ENCODE data around the gene LAMB2. TPM values are rescaled to one million over a fixed set of nuclear protein-coding genes. Genes with fewer than 3 reads are reported as not detected.

LAMB2 gene
- total and polyA plus RNA-seq, 2 experiments from 2014 or later: 71.3 to 154 TPM

DNA sequence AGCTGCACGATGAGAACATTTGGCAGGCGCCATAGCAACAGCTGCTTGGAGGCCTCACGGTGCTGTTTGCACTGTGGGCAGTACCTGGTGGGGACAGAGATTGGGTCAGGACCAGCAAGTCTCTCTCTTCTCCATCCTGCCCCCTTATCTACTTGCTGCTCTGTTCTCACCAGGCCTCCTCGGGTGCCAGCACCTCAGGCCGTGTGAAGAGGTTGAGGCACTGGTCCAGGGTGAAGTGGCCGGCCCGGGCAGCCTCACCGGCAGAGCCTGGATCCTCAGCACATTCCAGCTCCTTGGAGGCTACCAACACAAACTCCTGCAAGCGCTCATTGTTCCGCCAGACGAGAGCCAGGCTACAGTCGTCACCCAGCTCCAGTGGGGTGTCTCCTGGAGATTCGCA lies 22.1 kb downstream of the LAMB2 start (continued):
- TF ChIP-seq ZNF462 (CRISPR knock-in tag; IDR thresholded peaks at IDR 0.05) (no peak), CTCF (conservative IDR thresholded peaks at IDR 0.05; ENCODE audit: low read depth in 2 of 2) (no peak), CREB1 (CRISPR knock-in tag; IDR thresholded peaks at IDR 0.05; ENCODE audit: low read depth) (no peak), STAT1 (IDR thresholded peaks at IDR 0.05; ENCODE audit: unreplicated experiment) (no peak), POLR2AphosphoS5 (IDR thresholded peaks at IDR 0.05; ENCODE audit: low read depth) (no peak), NANOG (IDR thresholded peaks at IDR 0.05; ENCODE audit: borderline replicate concordance) (no peak), REST (IDR thresholded peaks at IDR 0.05; ENCODE audit: unreplicated experiment) (no peak), ZNF114 (CRISPR knock-in tag; IDR thresholded peaks at IDR 0.05) (no peak), EZH2 (IDR thresholded peaks at IDR 0.05; ENCODE audit: low read depth, unreplicated experiment) (no peak)
- TF ChIP-seq, protein P1, sequence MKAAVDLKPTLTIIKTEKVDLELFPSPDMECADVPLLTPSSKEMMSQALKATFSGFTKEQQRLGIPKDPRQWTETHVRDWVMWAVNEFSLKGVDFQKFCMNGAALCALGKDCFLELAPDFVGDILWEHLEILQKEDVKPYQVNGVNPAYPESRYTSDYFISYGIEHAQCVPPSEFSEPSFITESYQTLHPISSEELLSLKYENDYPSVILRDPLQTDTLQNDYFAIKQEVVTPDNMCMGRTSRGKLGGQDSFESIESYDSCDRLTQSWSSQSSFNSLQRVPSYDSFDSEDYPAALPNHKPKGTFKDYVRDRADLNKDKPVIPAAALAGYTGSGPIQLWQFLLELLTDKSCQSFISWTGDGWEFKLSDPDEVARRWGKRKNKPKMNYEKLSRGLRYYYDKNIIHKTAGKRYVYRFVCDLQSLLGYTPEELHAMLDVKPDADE (IDR thresholded peaks at IDR 0.05): no peak
